ENCODE data around the gene RHCG.

Gene RHCG

DNA sequence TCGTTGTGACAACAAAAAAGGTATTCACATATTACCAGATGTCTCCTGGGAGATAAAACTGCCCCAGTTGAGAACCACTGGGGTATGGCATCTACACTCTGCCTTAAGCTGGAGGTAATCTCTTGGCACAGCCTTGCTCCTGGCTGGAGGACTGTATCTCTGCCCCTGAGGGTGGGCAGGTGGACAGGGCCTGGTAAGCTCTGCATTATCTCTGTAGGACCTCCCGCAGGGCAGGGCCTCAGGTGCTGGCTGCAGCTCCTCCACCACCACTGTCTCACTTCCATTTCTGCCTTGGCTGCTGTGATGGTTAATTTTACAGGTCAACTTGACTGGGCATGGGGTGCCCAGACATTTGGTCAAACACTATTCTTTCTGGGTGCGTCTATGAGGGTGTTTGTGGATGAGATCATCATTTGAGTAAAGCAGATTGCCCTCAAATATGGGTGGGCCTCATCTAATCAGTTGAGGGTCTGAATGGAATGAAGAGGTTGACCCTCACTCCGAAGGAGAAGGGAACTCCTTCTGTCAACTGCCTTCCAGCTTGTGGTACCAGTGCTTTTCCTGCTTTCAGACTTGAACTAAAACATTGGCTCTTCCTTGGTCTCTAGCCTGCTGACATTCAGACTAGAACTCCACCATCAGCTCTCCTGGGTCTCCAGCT, 9.8 kb upstream of the RHCG start:
- H3K4me3 ChIP-seq (ENCODE audit: low read depth, low read length), result no peak overlapping the region
- TF ChIP-seq, protein P1, sequence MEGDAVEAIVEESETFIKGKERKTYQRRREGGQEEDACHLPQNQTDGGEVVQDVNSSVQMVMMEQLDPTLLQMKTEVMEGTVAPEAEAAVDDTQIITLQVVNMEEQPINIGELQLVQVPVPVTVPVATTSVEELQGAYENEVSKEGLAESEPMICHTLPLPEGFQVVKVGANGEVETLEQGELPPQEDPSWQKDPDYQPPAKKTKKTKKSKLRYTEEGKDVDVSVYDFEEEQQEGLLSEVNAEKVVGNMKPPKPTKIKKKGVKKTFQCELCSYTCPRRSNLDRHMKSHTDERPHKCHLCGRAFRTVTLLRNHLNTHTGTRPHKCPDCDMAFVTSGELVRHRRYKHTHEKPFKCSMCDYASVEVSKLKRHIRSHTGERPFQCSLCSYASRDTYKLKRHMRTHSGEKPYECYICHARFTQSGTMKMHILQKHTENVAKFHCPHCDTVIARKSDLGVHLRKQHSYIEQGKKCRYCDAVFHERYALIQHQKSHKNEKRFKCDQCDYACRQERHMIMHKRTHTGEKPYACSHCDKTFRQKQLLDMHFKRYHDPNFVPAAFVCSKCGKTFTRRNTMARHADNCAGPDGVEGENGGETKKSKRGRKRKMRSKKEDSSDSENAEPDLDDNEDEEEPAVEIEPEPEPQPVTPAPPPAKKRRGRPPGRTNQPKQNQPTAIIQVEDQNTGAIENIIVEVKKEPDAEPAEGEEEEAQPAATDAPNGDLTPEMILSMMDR (IDR thresholded peaks at IDR 0.05; ENCODE audit: insufficient read depth, low read depth, low read length, missing control alignments), result no peak
- no peak for DNase-seq (ENCODE audit: low read depth)

DNA sequence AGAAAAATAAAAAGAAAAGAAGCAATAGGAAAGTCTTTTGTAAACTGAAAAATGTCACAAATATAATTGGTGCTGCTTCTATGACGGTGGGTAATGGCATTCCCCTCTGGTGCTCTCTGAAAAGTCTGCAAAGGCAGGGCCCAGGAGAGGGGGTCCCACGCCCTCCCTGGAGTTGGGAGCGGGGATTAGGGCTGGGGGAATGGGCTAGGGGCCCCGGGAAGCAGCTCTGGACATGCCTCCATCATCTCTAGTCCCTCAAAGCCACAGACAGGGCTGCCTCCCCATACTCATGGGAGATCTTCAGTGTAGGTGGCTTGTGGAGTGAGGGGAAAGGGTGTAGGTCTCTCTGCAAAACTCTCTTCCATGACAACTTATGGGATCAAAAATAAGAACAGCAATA, 7.8 kb upstream of the RHCG start:
- no peak for DNase-seq (ENCODE audit: low read depth)
- TF ChIP-seq, protein P1 (IDR thresholded peaks at IDR 0.05; ENCODE audit: insufficient read depth, low read depth, low read length, missing control alignments), result no peak
- H3K4me3 ChIP-seq (ENCODE audit: low read depth, low read length), result no peak overlapping the region

DNA sequence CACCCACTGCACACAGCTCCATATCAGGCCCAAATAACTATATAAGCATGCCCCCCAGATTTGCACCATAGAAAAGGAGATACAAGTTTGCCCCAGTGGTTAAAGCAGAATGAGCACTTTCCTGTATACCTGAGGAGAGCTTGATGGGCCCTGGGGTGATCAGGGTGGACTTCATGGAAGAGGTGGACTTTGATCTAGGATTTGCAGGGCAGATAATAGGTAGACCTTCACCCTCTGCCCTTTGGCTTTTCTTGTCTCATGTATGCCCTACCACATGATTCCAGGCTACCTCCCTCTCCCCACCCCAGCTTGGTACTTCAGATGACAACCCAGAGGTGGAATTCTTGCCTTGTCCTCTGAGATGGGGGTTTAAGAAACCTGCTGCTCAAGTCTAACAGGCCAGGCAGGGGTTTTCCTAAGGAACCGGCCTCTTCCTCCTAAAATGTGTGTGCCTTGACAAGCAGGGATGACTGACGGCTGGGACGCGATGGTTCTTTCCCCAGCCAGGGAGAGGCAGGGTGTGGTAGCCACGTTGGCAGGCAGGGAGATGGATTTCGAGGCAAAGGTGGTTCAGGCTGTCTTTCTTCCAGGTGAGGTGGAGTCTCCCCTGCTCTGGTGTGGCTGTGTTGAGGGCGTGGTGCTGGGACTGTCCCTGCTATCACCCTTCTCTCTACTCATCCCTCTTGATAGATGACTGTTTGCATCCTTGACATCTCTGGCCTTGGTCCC, 6.6 kb upstream of the RHCG start:
- H3K4me3 ChIP-seq (ENCODE audit: low read depth, low read length), result no peak overlapping the region
- DNase-seq (ENCODE audit: low read depth), result no peak
- TF ChIP-seq, protein P1 (IDR thresholded peaks at IDR 0.05; ENCODE audit: insufficient read depth, low read depth, low read length, missing control alignments), result no peak

DNA sequence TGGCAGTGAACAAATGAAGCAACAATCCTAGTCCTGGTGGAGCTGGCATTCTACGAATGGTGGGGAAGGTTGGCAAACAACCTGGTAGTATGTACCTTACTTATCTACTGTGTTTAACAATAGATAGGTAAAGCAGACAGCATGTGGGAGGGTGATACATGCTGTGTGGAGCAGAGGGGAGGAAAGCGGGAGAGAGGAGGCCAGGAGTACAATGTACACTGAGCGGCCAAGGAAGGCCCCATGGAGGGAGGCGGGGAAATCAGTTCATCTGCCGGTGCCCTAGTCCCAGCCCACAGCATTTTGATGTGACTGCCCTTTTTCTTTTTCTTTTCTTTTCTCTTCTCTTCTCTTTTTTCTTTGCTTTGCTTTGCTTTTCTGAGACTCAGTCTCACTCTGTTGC, 5.3 kb upstream of the RHCG start:
- H3K4me3 ChIP-seq (ENCODE audit: low read depth, low read length), result no peak overlapping the region
- TF ChIP-seq, protein P1 (IDR thresholded peaks at IDR 0.05; ENCODE audit: insufficient read depth, low read depth, low read length, missing control alignments), result no peak
- DNase-seq (ENCODE audit: low read depth), result no peak

DNA sequence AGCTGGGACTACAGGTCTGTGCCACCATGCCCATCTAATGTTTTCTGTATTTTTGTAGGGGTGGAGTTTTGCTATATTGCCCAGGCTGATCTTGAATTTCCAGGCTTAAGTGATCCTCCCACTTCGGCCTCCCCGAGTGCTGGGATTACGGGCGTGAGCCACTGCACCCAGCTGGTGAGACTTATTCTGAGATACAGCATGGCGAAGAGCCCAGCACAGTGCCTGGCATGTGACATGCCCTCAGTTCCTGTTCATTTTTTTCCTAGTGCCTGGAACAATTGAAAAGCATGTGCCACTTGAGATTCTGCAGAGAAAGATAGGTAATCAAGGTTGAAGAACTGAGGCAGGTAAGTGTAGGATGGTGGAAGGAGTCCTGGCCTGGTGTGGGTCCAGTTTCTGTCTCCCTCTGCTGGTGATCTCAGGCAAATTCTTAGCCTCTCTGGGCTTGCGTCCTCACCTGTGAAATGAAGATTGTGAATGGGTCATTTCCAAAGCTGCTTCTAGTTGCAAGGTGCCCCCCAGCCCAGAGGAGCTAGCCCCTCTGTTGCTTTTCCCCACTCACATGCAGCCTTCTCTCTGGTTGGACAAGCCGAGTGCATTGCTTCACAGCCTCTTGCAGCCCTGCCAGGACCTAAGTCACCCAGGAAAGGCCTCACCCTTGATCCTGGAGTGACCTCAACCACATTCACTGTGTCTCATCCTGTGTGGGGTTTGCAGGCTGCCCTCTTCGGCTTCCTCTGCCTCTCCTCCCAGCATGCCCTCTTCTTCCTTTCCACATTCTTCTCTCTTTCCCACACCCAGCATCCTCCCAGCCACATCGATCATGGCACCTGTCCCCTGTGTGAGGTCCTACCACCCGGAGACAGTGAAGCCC, 4.3 kb upstream of the RHCG start:
- no peak overlapping the region for H3K4me3 ChIP-seq (ENCODE audit: low read depth, low read length)
- peak; percentile 16 for DNase-seq (ENCODE audit: low read depth)
- TF ChIP-seq, protein P1 (IDR thresholded peaks at IDR 0.05; ENCODE audit: insufficient read depth, low read depth, low read length, missing control alignments), result peak; percentile 37

DNA sequence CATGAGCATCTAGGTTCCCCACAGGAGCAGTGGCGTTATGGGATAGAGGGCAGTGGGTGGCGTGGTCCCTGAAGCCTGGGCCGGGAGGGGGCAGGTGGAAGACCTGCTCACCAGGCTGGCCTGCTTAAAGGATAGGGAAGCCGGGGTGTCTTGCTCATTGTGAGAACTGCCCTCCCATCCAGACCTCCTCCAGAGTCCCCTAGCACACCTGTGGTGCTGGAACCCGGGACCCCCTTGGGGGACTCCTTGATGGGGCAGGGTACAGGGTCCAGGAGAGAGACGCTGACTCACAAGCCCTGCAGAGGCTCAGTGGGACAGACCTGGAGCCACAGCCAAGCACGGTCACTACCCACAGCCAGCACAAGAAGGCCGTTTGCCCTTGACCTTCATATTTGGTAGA, 2.8 kb upstream of the RHCG start:
- no peak for DNase-seq (ENCODE audit: low read depth)
- H3K4me3 ChIP-seq (ENCODE audit: low read depth, low read length), result no peak overlapping the region
- TF ChIP-seq, protein P1 (IDR thresholded peaks at IDR 0.05; ENCODE audit: insufficient read depth, low read depth, low read length, missing control alignments), result no peak

All from GM12865 (cell line).